Measurements from ENCODE around the gene CCT7. TPM values are rescaled to one million over a fixed set of nuclear protein-coding genes. Genes with fewer than 3 reads are reported as not detected.
"Not testable (repeated sequence)": the region's sequence is repeated elsewhere in the genome, so short reads cannot be mapped to it uniquely, and the experiment has no call there.

The CCT7 gene
- total RNA-seq = 338 and 453 TPM in 2 replicates

- DNase-seq = peak; percentile 93
Observed at GRCh38 chr2:73233932-73234832, at the start of gene CCT7. Gene CCT7, plus strand, starts transcription at chr2:73234308. Its CDS starts 71 bp downstream, at chr2:73234379.

DNA sequence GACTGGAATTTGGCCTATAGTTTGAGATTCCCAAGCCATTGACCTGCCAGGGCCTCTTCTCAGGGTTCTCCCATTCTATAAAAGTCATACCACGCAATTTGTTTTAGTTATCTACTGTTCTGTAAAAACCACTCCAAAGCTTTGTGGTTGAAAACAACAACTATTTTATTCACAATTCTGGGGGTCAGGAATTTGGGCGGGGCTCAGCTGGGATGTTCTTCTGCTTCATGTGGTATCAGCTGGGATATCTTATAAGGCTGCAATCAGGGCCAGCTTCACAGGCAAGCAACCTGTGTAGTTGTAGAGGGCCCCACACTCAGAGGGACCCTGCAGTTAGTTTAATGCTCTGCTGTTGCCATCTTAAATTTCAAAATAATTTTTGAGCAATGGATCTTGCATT is 48.1 kb upstream of the CCT7 start:
- no peak for DNase-seq

GRCh38 chr2:73187549-73187948 is 46.6 kb upstream of the CCT7 start:
- DNase-seq = no peak

DNA sequence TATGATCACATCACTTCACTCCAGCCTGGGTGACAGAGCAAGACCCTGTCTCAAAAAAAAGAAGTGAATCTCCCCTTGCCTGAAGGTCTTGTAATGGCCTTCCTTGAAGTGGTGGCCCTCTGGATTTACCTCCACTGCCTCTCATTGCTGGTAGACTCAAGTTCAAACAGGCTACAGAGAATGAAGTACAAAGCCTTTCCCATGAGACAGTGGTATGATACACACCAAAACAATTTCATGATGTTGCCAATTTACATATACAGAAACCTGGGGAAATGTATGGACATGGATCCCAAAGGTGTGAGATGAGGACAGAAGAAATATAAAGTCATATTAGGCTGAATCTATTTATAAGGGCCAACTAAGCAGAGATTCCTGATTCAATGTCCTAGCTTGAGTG is 36.5 kb upstream of the CCT7 start:
- DNase-seq = no peak

DNA sequence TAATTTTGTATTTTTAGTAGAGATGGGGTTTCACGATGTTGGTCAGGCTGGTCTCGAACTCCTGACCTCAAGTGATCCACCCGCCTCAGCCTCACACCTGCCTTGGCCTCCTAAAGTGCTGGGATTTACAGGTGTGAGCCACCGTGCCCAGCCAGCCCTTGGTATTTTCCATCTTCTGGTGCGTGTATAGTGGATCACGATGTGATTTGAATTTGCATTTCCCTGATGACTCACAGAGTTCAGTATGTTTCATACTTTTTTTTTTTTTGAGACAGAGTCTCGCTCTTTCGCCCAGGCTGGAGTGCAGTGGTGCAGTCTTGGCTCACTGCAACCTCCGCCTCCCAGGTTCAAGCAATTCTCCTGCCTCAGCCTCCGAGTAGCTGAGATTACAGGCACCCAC is 33.8 kb upstream of the CCT7 start:
- not testable (repeated sequence) for DNase-seq

DNA sequence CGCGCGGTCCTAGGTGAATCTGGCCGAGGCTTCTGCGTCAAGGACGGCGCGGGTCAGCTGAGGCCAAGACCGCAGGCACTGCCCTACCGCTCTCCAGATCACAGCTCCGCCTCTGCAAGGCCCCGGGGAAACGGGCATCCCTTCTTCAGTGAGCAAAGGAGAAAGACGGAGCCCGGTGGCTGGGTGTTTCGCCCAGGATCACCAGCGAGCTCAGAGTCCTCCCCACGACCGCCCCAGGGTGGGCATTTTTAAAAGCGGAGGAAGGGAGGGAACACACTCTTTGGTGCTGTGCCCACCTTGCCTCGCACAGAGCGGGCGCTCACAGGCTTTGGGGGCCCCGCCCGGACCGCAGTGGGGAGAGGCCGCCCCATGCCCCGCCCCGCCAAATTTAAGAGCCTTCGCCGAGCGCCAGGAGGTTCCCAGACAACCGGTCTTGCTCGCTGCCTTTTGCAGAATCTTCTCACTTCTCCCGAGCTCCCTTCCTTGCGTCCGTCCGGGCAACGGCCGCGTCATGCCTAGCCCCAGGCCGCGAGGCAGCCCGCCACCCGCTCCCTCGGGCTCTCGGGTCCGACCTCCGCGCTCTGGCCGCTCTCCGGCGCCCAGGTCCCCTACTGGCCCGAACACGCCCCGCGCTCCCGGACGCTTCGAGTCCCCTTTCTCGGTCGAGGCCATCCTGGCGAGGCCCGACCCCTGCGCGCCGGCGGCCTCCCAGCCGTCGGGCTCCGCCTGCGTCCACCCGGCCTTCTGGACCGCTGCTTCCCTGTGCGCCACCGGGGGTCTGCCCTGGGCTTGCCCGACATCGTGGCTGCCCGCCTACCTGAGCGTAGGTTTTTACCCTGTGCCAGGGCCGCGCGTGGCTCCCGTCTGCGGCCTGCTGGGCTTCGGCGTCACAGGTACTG is 31.7 kb upstream of the CCT7 start, which contains the start of gene NOTO:
Gene NOTO (plus strand): TSS at position 419 of the 899 bp plus-strand sequence. CDS start 93 bp downstream, at position 512.
- DNase-seq = no peak

- DNase-seq = peak; percentile 21
Observed at GRCh38 chr2:73203055-73203681, 30.9 kb upstream of the CCT7 start.

DNA sequence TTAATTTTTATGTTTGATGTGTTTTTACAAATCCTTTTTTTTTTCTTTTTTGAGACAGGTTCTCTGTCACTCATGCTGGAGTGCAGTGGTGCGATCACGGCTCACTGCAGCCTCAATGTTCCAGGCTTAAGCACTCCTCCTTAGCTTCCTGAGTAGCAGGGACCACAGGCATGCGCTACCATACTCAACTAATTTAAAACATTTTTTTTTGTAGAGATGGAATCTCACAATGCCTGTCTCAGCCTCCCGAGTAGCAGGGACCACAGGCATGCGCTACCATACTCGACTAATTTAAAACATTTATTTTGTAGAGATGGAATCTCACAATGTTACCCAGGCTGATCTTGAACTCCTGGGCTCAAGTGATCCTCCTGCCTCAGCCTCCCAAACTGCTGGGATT is 28.5 kb upstream of the CCT7 start:
- no peak for DNase-seq

DNA sequence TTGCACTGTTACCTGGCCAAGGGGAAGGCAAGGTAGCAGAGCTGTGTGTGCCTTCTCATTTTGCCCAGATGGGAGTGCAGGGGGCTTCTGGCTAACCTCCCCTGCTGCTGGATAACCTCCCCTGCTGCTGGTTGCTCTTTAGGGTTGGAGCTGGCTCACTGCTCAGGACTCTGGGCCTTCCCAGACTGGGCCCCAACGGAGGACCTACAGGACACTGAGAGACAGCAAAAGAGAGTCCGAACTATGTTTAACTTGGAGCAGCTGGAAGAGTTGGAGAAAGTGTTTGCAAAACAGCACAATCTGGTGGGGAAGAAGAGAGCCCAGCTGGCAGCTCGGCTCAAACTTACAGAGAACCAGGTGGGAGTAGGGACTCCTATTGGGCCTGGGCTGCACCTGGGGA is 25.9 kb upstream of the CCT7 start:
- no peak for DNase-seq

- DNase-seq = no peak
Observed at GRCh38 chr2:73210019-73210418, 24.1 kb upstream of the CCT7 start.

- no peak for DNase-seq
Observed at GRCh38 chr2:73210696-73211095, 23.4 kb upstream of the CCT7 start.

DNA sequence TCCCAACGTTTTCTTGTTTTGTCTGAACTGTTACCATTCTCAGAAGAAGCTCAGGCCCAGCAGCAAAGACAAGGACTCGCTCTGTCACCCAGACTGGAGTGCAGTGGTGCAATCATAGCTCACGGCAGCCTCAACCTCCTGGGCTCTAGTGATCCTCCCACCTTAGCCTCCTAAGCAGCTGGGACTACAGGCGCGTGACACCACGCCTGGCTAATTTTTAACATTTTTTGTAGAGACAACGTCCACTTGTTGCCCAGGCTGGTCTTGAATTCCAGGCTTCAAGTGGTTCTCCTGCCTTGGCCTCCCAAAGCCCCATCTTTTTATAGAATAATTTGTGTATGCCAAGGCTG is 22.0 kb upstream of the CCT7 start:
- DNase-seq = no peak

DNA sequence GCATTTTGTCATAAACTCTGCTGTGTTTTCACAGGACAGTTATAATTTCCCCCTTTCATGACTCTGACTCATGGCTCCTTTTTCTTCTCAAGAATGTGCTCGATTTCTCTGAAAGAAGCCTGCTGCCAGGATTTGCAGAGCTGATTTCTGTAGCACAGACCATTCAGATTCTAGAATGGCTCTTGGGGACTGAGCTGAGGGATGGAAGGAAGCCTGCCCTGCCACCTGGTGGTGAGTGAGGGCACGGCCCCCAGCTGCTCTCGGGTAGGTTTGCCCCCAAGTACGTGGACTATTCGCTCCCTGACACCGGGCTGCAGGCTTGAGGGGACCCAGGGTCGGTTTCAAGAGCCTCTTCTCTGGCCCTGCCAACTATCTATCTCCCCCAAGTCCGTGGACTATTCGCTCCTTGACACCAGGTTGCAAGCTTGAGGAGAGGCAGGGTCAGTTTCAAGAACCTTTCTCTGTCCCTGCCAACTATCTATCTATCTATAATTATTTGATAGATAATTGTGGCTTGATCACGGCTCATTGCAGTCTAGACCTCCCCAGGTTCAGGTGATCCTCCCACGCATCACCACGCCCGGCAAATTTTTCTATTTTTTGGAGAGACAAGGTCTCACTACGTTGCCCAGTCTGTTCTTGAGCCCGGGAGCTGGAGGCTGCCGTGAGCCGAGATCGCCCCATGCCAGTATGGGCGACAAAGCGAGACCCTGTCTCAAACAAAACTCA is 21.5 kb upstream of the CCT7 start:
- DNase-seq = peak; percentile 88

- peak; percentile 87 for DNase-seq
Observed at GRCh38 chr2:73214120-73215035, 19.7 kb upstream of the CCT7 start, which contains the start of gene SMYD5. Gene SMYD5, plus strand, starts transcription at chr2:73214245. Its CDS starts 22 bp downstream, at chr2:73214267.

DNA sequence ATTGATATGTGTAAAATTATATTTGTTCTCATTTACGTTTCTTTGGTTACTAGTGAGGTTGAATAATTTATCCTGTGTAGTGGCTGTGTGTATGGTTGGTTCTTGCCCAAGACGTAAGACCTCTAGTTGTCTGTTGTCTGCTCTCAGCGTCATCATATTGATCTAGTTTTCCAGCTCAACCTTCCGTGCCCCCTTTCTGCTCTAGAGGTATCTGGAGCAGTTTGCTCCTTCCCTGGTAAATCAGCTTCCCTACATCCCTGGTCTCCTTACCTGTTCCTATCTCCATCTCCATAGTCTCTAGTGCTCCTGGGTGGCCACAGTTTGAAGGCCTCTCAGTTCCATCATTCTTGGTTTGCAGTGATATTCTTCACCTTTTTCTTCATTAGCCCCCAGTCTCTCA is 18.9 kb upstream of the CCT7 start:
- DNase-seq = no peak

- no peak for DNase-seq
Observed at GRCh38 chr2:73217160-73217559, 16.9 kb upstream of the CCT7 start.

GRCh38 chr2:73217826-73218225 is 16.3 kb upstream of the CCT7 start:
- DNase-seq = no peak

DNA sequence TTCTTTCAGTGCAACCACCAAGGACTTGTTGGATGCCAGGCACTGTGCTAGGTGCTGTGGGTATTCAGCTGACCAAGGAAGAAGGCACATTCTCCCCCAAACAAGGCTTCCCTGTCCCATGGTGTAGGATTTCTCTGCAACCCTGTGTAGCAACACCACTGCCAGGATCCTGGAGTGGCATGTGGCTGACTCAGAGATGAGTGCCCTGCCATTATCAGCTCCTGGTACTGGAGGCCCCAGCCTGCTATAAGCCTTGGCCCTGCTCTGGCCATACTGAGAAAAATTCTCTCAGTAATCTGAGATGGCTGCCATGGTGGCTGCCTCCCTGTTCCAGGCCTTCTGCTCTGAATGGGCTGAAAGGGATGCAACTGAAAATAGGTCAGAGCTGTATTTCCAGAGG is 15.8 kb upstream of the CCT7 start:
- no peak for DNase-seq

DNA sequence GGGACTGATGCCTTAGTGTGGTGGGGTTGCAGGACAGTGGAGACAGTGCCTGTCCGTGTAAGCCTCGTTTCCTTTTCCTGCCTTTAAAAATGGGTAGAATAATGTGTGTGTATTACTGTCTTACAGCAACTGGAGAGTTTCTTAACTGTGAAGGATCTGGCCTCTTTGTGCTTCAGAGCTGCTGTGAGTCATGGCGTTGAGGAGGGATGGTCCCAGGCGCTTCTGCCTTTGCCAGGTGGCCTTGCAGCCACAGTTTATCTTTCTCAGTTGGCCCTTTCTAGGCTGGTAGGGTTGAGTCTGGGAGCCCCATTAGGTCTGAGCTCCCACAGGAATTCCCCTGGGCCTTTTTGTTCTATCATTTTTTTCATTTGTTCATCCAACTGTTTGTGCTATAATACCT is 10.3 kb upstream of the CCT7 start:
- no peak for DNase-seq

- no peak for DNase-seq
Observed at GRCh38 chr2:73225513-73226360, 8.4 kb upstream of the CCT7 start.
